T-helper 2 cell treated with Interferon-gamma antibody and Interleukin-4, amounts not matched to agents 100 ng/mL and 5 ng/mL, for 36 hours (primary cell): ENCODE data around the gene CCHCR1. TPM values are rescaled to one million over a fixed set of nuclear protein-coding genes. Genes with fewer than 3 reads are reported as not detected.
"Not testable (repeated sequence)": the region's sequence is repeated elsewhere in the genome, so short reads cannot be mapped to it uniquely, and the experiment has no call there.

Experiments used
- intact Hi-C: fragments of 100-400 bp; cut with micrococcal nuclease; formaldehyde crosslinking; loops from one replicate; pipeline ENCODE4 v1.15.1; 2023
- total RNA-seq: library from RNA; stranded (reverse); gene quantifications from 2 replicates; pipeline ENCODE4 v1.2.3, GENCODE V29; 2022

Gene CCHCR1, protein sequence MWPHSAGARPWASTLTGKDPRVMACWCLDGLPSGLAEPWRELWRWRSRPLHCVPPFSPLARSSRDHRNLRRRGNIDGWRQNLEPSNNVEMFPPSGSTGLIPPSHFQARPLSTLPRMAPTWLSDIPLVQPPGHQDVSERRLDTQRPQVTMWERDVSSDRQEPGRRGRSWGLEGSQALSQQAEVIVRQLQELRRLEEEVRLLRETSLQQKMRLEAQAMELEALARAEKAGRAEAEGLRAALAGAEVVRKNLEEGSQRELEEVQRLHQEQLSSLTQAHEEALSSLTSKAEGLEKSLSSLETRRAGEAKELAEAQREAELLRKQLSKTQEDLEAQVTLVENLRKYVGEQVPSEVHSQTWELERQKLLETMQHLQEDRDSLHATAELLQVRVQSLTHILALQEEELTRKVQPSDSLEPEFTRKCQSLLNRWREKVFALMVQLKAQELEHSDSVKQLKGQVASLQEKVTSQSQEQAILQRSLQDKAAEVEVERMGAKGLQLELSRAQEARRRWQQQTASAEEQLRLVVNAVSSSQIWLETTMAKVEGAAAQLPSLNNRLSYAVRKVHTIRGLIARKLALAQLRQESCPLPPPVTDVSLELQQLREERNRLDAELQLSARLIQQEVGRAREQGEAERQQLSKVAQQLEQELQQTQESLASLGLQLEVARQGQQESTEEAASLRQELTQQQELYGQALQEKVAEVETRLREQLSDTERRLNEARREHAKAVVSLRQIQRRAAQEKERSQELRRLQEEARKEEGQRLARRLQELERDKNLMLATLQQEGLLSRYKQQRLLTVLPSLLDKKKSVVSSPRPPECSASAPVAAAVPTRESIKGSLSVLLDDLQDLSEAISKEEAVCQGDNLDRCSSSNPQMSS
- 37.1 and 39.2 TPM in 2 replicates for total RNA-seq

DNA sequence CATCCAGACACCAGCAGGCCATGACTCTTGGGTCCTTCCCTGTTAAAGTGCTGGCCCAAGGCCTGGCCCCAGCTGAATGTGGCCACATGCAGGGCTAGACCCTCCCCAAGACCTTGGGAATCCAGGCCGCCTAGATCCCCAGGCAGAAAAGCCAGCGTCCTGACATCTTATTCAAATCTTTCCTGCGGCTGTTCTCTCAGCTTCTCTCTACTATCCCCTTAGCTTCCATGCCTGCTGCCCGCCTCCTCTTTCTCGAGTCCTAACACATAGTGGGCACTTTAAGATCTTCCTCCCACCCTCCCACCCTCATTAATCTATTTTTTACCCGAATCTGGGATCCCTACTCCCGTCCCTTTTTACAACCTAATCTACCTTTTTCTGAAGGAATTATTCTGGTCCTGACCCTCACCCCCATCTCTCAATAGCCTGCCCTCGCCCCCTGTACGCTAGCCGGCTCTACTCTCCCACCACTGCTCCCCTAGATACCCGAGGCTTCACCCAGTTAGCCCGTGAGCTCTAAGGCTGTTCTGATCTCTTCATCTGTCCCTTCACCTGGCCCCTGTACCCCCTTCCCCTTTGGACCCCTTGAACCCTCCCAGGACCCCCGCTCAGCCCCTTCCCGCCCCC lies at the start of gene CCHCR1:
CCHCR1 (minus strand) TSS at position 290 of the 627 bp plus-strand sequence; CDS start at position 88, 202 bp downstream.
- intact Hi-C loops, result loop anchor here (1.0 to 10.0 kb wide), 5 partner anchors 20 to 473 kb away; partner anchors contain the start of genes HLA-C and PPP1R18

DNA sequence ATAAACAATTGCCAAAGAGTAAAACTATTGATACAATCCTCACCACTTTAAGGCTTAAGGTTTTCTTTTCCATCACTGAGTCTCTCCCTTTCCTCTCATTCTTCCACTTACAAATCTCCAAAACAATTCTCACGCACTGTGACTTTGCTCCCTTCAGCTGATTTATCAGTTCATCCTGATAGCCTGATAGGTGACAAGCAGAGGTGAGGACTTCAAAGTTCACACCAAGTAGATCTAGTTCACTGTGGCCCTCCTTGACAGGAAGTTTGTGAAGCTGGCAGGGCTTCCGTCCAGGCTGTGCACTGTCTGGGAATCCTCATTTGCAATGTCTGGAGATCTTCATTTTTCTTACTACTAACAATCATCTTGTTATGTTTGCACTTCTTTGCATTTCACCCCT lies 48.0 kb upstream of the CCHCR1 start:
- intact Hi-C loops, result loop anchor here (2.0 kb wide), 1 partner anchor 67 kb away; the partner anchor contains the start of gene HLA-C

DNA sequence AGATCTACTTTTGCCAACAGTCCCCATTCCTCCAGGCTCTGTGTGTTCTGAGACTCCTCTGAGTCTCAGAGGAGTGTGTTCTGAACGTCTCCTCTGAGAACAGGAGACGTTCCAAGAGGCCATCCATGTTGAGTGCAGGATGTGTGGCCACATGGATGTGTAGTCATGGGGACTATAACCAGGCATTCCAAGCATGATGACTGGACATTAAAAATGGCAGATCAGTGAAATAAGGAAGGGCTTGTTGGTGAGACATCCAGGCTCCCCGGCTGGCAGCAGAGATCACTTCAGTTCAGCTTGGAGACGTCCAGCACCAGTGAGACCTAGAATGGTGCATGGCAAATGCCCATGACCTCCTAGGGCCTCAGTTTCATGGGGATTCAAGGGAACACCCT lies 47.1 kb upstream of the CCHCR1 start:
- intact Hi-C loops, result loop anchor here (2.0 kb wide), 1 partner anchor 68 kb away; the partner anchor contains the start of gene HLA-C

DNA sequence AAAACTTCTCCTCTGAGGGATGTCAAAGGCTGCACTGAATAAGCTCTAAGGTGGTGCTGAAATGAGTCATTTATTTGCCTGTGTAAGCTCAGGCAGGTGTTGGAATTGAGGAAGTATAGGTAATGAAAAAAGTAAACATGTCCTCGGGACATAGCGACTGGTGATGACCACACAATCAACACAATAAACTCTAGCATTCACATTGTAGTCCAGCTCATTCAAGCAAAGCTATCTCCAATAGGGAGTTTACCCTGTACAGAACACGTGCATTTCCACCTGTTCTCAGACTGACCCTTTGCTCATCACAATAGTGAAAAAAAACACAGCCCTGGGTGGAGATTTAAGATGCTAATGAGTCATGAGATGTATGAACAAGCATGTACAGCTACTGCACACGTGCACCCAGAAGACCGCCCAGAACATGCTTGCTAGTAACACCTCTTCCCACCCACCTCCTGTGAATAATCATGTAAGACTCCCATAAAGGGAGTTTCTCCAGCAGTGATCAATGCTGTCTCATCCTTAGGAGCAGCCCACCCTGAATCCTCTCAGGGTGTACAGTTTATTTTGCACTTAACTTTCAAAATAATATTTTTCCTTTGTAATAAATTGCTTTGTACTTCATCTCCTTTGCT lies 45.9 kb upstream of the CCHCR1 start:
- intact Hi-C loops, result loop anchor here (1.0 kb wide), 1 partner anchor 45 kb away; the partner anchor contains the start of gene TCF19

DNA sequence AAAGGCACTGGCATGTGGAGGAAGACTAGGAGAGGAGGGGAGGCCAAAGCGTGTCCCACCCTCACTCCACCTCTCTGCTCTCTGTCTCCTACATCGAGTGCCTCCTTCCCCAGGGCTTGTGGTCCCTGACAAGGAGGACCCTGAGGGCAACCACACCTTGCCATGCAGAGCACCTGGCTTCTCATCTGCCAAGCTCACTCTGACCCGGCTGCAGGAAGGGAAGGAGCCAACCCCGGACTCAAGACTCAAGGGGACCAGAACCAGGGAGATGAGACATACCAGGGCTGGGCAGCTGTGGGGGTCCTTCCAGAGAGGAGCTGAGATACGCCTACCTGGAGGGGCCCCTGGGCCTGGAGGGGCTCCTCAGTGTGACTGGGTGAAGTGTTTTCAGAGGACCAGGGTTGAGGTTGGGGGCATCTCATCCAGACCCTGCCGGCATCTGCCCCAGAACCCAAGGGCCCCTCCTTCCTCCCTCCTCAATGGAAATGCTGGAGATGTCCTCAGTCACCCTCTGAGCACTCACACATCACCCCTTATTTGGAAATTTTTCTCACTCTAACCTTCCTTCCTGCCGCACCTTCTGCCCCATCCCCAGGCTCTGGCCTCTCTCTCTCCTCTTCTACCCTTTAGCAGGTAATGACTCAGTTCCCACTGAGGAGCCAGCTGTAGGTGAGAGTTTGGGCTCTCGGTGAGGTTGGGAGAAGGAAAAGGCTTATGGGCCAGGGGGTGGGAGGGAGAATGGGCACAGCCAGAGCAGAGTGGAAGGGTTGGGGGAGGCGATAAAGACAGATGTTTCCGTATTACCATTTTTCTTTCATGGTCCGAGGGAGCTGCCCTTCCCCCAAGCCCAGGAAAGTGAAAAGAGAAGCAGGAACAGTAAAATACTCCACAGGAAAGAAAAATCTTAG lies 44.9 kb upstream of the CCHCR1 start:
- intact Hi-C loops, result loop anchor here (1.0 kb wide), 1 partner anchor 44 kb away; the partner anchor contains the start of gene TCF19

DNA sequence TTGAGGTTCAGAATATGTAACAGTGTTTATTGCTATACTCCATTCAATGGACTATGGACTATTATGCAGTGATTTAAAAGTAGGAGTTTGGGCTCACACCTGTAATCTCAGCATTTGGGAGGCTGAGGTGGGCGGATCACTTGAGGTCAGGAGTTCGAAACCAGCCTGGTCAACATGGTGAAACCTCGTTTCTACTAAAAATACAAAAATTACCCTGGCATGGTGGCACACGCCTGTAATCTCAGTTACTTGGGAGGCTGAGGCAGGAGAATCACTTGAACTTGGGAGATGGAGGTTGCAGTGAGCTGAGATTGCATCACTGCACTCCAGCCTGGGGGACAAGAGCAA lies 41.5 kb upstream of the CCHCR1 start:
- intact Hi-C loops, result loop anchor here (5.0 kb wide), 1 partner anchor 642 kb away; the partner anchor contains the start of genes GNL1 and PRR3

DNA sequence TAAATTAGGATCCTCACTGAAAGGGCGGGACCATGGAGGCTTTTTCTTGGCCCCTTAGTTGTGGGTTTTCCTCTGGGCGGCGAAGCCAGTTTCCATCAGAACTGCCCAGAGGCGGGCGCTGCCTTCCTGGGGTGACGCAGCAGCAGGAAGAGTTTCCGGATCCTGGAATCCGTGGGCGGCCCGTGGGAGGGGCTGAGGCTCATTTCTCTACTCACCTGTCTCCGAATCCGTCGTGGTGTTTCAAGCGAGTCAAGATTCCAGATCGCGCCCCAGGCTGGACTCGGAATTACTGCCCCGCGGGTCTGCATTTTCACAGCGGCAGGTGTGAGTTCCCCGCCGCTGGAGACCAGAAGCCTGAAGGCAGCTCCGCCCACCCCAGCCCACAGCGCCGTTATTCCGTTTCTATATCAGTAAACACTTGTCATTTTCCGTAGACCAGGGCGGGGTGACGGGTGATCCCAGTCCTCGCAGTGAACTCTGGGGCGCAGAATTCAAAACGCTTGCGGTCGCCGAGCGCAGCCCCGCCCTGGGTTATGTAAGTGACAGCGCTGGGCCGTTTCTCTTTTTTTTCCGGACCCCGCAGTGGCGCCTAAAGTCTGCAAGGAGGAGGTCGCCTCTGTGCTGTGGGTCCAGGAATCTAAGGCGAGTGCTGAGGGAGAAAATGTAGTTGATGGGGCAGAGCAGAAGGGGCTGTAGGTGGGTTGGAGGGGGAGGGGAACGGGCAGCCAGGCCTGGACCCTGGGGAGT lies 40.1 kb upstream of the CCHCR1 start:
- intact Hi-C loops, result loop anchor here (1.0 to 5.0 kb wide), 7 partner anchors 39 to 640 kb away; partner anchors contain the start of genes GNL1, GTF2H4, HLA-B and HLA-C

DNA sequence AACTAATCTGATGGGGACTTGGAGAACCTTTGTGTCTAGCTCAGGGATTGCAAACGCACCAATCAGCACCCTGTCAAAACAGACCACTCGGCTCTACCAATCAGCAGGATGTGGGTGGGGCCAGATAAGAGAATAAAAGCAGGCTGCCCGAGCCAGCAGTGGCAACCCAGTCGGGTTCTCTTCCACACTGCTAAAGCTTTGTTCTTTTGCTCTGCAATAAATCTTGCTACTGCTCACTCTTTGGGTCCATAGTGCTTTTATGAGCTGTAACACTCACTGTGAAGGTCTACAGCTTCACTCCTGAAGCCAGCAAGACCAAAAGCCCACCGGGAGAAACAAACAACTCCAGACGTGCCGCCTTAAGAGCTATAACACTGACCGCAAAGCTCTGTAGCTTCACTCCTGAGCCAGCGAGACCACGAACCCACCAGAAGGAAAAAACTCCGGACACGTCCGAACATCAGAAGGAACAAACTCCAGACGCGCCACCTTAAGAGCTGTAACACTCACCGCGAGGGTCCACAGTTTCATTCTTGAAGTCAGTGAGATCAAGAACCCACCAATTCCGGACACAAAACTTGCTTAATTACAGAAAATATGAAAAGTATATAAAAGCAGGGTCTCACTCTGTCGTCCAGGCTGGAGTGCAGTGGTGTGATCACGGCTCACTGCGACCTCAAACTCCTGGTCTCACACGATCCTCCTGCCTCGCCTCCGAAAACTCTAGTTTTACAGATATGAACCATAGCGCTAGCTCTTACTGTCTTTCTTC lies 38.8 kb upstream of the CCHCR1 start:
- intact Hi-C loops, result loop anchor here (1.0 to 5.0 kb wide), 7 partner anchors 38 to 639 kb away; partner anchors contain the start of genes GNL1, GTF2H4, HLA-B and HLA-C

DNA sequence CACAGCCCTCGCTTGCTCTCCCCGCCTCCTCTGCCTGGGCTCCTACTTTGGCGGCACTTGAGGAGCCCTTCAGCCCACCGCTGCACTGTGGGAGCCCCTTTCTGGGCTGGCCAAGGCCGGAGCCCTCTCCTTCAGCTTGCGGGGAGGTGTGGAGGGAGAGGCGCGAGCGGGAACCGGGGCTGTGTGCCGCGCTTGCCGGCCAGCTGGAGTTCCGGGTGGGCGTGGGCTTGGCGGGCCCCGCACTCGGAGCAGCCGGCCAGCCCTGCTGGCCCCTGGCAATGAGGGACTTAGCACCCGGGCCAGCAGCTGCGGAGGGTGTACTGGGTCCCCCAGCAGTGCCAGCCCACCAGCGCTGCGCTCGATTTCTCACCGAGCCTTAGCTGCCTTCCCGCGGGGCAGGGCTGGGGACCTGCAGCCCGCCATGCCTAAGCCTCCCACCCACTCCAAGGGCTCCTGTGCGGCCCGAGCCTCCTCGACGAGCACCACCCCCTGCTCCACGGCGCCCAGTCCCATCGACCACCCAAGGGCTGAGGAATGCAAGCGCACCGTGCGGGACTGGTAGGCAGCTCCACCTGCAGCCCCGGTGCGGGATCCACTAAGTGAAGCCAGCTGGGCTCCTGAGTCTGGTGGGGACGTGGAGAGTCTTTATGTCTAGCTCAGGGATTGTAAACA lies 37.8 kb upstream of the CCHCR1 start:
- intact Hi-C loops, result loop anchor here (5.0 kb wide), 1 partner anchor 638 kb away; the partner anchor contains the start of genes GNL1 and PRR3

DNA sequence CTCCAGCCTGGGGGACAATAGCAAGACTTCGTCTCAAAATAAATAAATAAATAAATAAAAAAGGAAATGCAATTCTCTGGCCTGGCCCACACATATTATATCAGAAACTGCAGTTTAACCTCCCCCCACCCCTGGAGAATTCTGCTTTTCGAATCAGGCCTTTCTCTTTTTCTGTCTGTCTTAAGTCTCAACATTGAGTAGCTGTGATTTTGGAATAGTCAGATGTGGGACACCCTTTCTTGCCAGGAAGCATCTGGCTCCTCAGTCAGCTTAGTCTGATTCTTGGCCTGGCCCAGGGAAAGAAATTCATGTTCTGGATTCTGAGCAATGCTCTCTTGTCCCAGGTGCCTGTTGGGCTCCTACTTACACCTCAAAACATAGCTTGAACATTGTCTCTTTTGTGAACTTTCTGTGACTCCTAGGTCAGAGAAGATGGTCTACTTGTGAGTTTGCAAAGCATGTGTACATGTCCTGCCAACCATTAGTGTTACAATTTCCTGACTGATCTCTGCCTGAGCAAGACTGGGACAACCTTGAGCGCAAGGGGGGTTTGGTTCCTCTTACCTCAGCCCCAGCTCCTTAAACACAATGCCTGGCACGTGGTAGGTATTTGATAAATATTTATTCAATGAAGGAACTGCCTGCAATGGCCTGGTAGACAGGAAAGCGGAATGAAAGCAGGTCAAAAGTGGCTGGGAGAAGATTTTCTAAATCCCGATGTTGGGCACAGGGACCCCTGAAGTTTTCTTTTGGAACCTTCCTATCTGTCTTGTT lies 36.6 kb upstream of the CCHCR1 start:
- intact Hi-C loops, result no loop called here

DNA sequence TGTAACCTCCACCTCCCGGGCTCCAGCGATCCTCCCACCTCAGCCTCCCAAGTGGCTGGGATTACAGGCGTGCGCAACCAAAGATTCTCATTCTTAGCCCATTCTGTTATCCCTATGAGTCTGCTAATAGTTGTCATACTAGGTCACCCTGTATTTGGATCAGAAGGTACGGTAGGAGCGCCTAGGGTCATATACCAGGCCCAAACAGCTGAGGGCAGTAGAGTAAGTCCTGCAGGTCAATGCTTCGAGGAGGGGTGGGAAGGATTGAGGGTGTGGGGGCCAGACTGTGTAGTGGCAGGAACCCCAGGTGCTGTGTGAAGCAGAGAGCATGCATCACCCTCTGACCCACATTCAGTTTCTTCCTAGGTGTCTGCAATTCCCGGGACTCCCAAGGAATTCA lies 35.6 kb upstream of the CCHCR1 start:
- intact Hi-C loops, result no loop called here

DNA sequence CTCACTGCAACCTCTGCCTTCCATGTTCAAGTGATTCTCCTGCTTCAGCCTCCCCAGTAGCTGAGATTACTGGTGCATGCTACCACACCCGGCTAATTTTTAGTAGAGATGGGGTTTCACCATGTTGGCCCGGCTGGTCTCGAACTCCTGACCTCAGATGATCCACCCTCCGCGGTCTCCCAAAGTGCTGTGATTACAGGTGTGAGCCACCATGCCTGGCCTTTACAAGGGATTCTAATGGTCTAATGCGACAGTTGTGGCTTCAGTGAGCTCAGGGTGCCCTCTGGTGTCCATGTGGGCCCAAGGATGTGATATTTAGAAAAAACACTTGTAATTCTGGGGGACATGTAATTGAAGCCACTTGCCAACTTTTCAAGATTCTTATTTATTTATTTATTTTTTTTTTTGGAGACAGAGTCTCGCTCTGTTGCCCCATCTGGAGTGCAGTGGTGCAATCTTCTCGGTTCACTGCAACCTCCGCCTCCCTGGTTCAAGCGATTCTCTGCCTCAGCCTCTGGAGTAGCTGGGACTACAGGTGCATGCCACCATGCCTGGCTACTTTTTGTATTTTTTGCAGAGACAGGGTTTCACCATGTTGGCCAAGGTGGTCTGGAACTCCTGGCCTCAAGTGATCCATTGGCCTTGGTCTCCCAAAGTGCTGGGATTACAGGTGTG lies 35.0 kb upstream of the CCHCR1 start:
- intact Hi-C loops, result loop anchor here (1.0 kb wide), 1 partner anchor 55 kb away; no protein-coding TSS in a partner anchor

DNA sequence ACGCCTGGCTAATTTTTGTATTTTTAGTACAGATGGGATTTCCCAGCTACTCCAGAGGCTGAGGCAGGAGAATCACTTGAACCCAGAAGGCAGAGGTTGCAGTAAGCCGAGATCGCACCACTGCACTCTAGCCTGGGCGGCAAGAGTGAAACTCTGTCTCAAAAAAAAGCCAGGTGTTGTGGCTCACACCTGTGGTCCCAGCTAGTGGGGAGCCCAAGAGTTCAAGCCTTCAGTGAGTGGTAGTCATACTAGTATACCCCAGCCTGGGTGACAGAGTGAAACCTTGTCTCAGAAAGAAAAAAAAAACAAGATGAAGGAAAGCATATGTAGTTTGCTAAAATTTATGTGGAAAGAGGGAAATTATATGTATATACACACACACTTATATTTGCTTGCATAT lies 32.9 kb upstream of the CCHCR1 start:
- intact Hi-C loops, result no loop called here

DNA sequence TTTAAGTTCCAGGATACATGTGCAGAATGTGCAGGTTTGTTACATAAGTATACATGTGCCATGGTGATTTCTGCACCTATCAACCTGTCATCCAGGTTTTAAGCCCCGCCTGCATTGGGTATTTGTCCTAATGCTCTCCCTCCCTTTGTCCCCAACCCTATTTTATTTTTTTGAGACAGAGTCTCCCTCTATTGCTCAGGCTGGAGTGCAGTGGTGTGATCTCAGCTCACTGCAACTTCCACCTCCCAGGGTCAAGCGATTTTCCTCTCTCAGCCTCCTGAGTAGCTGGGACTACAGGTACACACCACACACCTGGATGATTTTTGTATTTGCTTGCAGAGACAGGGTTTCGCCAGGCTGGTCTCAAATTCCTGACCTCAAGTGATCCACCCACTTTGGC lies 31.6 kb upstream of the CCHCR1 start:
- intact Hi-C loops, result not testable (repeated sequence)

DNA sequence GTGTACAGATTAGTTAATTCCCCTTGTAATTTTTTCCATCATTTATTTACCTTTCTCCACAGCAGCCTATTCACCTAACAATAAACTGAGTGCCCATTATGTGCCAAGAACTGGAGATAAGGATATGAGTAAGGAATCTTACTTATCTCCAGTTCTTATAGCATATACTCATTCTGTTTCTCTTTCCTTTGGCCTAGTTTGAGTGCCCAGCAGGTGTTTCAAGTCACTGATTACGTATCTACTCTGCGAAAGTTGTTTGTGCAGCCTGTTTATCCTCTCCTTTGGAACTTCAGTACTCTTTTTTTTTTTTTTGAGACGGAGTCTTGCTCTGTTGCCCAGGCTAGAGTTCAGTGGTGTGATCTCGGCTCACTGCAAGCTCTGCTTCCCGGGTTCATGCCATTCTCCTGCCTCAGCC lies 30.2 kb upstream of the CCHCR1 start:
- intact Hi-C loops, result no loop called here
